Panc1 (cell line): Measurements from ENCODE around the gene U2AF1.
"Not testable (repeated sequence)": the region's sequence is repeated elsewhere in the genome, so short reads cannot be mapped to it uniquely, and the experiment has no call there.

Experiments
- CTCF ChIP-seq: fragments of 450-650 bp; IDR thresholded peaks from 2 replicates; pipeline ENCODE4 v1.5.1; 2017; ENCODE audit warnings: mild to moderate bottlenecking
- SIN3A ChIP-seq: IDR thresholded peaks from 2 replicates; pipeline ENCODE4 v1.6.1; 2012; ENCODE audit warnings: low read depth, mild to moderate bottlenecking, low read length, moderate library complexity, borderline replicate concordance; ENCODE audit not compliant: insufficient read depth

DNA sequence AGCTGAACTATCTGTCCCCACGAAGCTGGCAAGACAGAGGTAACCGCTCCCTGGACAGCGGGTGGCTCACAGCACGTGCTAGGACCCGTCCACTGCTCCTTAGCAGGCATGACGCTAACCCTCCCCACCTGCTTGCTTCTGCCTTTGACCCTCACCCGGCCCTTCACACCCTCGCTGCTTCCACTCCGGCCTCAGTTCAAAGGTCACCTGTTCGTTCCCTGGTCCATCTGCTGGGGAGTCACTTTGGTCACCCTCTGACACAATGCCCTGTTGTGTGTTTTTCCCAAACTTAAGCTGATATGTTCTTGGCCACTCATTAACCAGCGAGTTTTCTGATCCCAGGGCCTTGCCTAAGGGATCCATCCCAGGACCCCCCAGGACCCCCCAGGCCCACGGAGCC, 39.3 kb downstream of the U2AF1 start:
- TF ChIP-seq CTCF, SIN3A: not testable (repeated sequence)
